Fibroblast of pulmonary artery (primary cell): ENCODE measurements around the gene APOL5.
A peak's percentile ranks its signal among the peaks of the same experiment; 100 is the strongest.
"Not testable (repeated sequence)": the region's sequence is repeated elsewhere in the genome, so short reads cannot be mapped to it uniquely, and the experiment has no call there.

Experiments
- DNase-seq: peaks from one replicate; pipeline ENCODE4 v3.0.0-alpha.2; 2010; ENCODE audit warnings: low read depth
- H3K4me3 ChIP-seq: replicated peaks from 2 replicates; pipeline ENCODE4 v1.5.1; 2011; ENCODE audit warnings: low read depth, mild to moderate bottlenecking, control low read depth, low read length, moderate library complexity
- TF ChIP-seq, protein P1 (sequence below): IDR thresholded peaks from 2 replicates; pipeline ENCODE4 v1.5.1; 2011; ENCODE audit warnings: mild to moderate bottlenecking, control low read depth, low read length, inconsistent platforms; ENCODE audit errors: missing control alignments

The APOL5 gene

GRCh38 chr22:35695202-35695601, 22.5 kb upstream of the APOL5 start:
- TF ChIP-seq, protein P1, sequence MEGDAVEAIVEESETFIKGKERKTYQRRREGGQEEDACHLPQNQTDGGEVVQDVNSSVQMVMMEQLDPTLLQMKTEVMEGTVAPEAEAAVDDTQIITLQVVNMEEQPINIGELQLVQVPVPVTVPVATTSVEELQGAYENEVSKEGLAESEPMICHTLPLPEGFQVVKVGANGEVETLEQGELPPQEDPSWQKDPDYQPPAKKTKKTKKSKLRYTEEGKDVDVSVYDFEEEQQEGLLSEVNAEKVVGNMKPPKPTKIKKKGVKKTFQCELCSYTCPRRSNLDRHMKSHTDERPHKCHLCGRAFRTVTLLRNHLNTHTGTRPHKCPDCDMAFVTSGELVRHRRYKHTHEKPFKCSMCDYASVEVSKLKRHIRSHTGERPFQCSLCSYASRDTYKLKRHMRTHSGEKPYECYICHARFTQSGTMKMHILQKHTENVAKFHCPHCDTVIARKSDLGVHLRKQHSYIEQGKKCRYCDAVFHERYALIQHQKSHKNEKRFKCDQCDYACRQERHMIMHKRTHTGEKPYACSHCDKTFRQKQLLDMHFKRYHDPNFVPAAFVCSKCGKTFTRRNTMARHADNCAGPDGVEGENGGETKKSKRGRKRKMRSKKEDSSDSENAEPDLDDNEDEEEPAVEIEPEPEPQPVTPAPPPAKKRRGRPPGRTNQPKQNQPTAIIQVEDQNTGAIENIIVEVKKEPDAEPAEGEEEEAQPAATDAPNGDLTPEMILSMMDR, result no peak
- no peak overlapping the region for H3K4me3 ChIP-seq

DNA sequence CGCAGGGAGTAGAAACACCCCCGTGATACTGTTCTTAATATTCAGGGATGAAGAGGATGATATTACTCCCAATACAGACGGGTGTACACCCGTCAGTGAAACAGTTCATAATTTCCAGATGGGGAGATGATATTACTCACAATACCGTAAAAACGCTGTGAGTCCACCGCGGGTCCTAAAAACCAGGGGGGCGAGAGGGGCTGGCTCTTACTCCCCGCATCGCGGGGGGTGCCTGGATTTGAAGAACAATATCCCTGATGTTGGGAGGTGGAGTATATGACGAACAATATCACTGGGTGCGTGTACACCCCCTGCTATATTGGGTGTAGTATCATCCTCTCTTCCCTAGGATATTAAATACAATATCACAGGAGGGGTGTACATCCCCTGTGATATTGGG, 20.5 kb upstream of the APOL5 start:
- TF ChIP-seq, protein P1, result no peak
- no peak for DNase-seq
- no peak overlapping the region for H3K4me3 ChIP-seq

More at GRCh38 chr22:35695202-35695601, 22.5 kb upstream of the APOL5 start:
- DNase-seq, result no peak

DNA sequence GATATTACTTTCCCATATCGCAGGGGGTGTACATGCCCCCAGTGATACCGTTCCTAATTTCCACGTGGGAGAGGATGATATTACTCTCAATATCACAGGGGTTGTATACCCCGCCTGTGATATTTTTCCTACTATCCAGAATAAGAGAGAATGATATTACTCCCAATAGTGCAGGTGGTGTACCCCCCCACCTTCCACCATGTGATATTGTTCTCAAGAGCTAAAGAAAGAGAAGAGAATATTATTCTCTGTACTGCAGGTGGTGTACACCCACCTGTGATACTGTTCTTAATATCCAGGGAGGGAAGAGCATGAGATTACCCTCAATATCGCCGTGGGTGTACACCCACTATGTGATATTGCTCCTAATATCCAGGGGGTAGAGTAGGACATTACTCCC, 17.8 kb upstream of the APOL5 start:
- DNase-seq, H3K4me3 ChIP-seq: not testable (repeated sequence)

DNA sequence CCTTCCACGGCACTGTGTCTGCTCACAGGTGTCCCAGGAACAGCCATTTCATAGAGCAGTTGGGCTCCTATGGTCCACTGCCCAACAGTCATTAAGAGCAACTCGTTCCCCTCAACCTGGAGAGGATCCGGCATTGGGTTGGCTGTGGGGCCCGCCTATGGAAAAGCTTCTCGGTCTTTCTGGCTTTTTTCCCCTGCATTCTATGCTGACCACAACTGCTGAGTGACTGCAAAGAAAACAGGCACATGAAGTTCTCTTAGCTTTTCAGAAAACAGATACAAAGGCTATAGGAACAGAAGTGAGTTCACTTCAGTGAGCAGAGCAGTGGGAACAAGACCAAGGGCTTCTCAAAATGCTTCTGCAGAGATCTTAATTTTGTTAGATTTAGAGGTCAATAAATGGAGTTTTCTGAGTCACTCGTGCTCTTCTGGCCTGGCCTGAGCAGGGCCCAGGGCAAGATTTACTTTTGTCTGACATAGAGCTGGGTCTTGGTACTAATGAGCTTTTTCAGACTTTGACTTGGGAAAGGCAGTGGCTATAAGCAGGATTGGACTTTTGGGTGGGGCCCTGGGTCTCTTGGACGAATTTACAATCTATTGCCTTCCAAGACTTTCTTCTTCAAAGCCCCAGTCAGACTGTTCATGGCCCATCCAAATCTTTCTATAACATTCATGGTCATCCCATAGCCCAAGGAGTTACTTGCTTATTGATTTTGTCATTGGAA, 13.6 kb upstream of the APOL5 start:
- H3K4me3 ChIP-seq, result no peak overlapping the region
- DNase-seq, result no peak
- TF ChIP-seq, protein P1, result no peak

GRCh38 chr22:35705141-35705540, 12.5 kb upstream of the APOL5 start:
- DNase-seq, result peak; percentile 87
- TF ChIP-seq, protein P1, result no peak
- no peak overlapping the region for H3K4me3 ChIP-seq

DNA sequence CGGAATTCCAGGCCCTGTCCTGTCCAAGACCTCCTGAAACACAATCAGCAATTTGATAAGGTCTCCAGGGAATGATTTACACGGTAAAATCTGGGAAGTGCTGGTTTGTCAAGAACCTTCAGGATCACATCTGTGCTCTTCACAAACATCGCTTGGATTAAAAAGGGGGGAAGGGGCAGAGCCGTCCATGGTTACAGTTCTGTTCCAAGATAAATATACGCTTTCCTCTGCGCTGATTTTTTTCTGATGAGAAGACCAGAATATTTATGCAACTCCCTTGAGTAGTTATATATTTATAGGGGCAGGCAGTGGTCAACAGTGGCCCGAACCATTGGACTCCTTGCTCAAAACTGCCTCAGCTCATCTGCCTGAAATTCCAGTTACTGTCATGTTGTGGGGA, 9.2 kb upstream of the APOL5 start:
- TF ChIP-seq, protein P1, result no peak
- no peak overlapping the region for H3K4me3 ChIP-seq
- DNase-seq, result peak; percentile 26

- TF ChIP-seq, protein P1, result no peak
- no peak for DNase-seq
These were observed 8.8 kb upstream of the APOL5 start for GRCh38 chr22:35708917-35709316.

More at GRCh38 chr22:35708917-35709316, 8.8 kb upstream of the APOL5 start:
- no peak overlapping the region for H3K4me3 ChIP-seq
